ENCODE results near the gene BMP7.

Gene BMP7

DNA sequence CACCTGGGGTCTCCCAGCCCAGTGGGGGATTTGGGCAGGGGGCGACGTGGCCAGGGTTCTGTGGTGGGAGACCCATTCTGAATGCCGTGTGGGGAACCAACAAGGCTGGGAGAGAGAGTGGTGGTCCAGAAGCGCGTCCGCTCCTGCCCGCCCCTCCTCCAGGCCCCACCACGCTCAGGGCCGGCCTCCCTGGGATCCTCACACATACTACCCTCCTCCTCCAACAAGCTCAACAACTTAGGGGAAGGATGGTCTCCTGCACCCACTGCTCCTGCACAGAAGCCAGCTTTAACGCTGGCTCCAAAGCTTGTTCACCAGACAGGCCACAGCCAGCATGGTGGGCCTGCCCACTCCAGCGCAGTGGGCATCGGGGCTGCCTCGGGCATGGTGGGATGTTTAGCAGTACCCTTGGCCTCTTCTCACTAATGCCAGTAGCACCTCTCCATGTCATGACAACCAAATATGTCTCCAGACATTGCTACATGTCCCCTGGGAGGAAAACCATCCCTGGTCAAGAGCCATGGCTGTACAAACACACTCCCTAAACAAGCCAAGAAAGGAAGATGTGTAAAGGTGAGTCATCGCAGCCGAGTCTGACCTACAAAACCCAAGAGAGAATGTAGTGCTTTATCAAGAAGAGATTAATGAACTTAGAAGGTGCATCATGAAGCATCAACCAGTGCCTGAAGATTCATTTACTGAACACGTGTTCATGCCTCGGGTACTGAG lies 75.7 kb downstream of the BMP7 start:
- intact Hi-C loops (cut with DNase I), result no loop called here
- DNase-seq, result no peak

DNA sequence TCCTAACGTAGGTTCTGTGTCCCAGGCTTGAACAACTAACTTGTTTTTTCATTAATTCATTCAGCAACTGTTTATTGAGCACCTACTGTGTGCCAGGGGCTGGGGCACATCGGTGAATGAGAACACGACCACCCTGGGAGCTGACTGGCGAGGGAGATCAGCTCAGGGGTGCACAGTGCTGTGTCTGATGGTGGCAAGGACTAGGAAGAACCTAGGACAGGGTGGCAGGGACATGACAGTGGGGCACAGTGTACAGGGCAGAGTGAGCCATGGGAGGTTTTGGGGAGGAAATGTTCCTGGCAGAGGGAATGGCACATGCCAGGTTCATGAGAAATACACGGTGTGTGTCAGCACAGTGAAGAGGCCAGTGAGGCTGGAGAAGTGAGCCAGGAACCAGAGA lies 76.7 kb downstream of the BMP7 start:
- DNase-seq, result no peak
- intact Hi-C loops (cut with DNase I), result no loop called here

DNA sequence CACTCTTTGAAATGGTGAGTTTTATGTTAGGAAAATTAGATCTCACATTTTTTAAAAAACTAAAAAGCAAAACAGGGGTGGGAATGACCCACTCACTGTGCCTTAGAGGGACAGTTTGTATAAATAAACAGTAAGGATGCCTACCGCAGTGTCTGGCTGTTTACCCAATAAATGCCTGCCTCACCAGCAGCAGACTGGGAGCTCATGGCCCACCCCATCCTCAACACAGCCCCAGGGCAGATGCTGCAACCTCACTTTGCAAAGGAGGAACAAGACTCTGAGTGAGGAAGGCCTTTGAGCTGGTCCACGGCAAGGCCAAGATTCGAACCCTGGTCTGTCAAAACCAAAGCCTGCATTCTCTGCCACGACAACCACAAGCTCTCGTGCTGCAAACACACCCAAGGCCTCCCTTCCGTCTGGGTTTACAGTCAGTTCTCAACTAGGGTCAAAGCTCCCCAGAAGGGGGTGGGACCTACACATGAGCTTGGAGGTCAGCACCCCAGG lies 77.8 kb downstream of the BMP7 start:
- no peak for DNase-seq
- intact Hi-C loops (cut with DNase I), result no loop called here

DNA sequence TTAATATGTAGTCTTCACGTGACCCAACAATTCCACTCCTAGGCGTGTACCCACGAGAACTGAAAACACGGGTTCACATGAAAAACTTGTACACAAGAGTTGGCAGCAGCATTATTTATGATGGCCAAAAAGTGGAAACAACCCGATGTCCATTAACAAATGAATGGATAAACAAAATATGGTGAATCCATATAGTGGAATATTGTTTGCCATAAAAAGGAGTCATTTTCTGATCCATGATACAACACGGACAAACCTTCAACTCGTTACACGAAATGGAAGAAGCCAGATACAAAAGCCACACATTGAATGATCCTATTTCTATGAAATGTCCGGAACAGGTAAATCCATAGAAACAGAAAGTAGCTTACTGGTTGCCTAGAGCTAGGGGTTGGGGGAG lies 78.4 kb downstream of the BMP7 start:
- intact Hi-C loops (cut with DNase I), result no loop called here
- DNase-seq, result no peak

DNA sequence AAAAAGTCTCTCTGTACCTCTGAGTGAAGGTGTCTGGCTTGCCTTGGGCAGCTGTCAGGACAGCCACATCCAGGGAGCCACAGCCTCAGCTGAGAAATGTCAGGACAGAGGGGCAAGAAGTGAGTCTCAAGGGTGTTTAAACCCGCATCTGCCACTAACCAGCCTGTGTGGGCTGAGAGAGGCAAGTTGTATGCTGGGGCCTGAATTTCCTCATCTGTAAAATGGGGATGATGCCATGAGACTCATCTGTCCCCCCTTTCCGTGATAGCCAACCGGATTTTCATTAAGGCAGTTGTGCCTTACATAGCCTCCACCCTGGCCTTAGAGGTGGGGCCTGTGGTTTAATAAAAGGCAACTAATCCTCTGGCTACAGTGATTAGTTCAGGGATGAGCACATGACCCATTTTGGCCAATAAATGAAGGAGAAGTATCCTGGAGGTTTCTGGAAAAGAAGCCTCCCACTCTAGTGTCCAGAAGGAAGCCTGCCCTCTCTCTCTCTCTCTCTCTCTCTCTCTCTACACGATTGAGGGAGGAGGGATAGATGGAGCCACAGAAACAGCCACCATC lies 79.3 kb downstream of the BMP7 start:
- DNase-seq, result no peak
- intact Hi-C loops (cut with DNase I), result no loop called here

DNA sequence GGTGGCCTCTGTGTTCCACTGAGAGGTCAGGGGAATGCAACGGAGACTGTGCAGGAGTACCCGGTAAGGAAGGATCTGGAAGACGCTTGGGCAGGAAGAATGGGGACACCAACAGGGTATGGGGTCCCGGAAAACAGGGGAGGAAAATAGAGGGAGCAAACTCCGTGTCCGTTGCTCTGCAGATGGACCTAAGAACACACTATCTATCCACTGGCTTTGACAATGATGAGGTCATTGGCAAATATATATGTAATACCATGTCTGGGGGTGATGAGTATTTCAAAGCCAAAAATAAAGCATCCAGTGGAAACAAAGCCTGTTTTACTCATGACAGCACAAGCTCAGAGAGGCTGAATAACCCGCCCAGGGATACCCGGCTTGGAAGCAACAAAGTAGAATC lies 80.2 kb downstream of the BMP7 start:
- intact Hi-C loops (cut with DNase I), result no loop called here
- DNase-seq, result no peak

DNA sequence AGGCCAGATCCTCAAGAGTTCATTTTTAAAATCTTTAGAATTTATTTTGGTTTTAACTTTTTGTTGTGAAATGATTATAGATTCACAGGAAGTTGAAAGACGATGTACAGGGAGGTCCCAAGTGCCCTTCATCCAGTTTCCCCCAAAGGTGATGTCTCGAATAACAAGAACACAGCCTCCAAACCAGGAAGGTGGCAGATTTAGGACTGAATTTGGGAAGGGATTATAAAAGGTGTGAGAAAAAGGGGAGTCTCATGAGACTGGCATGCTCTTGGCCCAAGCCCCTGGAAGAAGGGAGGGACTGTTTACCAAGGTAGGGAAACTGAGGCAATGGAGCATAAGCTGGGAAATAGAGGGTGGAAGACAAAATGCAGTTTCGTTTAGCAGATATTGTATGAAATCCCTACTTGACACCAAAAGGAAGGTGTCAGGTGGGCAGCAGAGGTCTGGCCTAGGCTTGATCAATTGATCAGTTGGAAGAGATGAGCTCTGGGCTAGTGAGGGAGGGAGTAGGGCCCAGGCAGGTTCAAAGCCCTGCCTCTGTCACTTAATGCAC lies 81.2 kb downstream of the BMP7 start:
- intact Hi-C loops (cut with DNase I), result no loop called here
- DNase-seq, result no peak

DNA sequence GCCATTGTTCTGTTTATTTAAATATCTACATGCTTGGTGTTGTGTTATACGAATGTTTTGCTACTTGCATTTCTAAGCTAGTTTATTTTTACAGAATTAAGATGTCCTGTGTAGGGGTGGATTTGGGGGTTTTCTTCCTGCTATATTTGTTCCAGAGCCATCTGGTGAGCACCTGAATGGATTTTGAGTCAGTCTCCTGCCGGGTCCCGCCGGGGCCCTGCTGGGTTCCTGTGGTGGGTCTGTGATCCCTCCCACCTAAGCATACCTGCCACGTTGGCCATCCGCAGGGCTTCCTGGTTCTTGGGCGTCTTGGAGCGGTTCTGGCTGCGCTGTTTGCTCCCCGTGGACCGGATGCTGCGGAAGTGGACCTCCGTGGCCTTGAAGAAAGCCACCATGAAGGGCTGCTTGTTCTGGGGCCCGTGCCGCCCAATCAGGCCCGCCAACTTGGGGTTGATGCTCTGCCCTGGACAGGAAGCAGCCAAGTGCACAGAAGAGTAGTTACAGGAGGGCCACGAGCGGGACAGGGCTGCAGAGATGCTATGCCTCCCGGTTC lies 82.9 kb downstream of the BMP7 start:
- intact Hi-C loops (cut with DNase I), result no loop called here
- DNase-seq, result no peak

DNA sequence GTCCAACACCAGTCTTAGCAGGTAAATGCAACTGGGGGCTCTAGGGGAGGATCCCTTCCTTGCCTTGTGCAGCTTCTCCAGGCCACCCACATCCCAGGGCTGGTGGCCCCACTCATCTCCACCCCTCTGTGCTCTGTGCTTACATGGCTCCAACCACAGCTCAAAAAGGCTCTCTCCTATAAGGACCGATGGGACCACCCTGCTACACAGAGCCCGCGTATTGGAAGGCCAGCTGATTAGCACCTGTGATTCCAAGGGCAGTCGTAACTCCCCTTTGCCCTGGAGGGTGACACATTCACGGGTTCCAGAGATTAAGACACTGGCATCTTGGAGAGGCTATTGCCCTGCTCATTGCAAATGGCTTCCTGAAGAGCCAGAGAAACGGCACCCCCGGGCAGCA lies 84.8 kb downstream of the BMP7 start:
- no peak for DNase-seq
- intact Hi-C loops (cut with DNase I), result no loop called here

DNA sequence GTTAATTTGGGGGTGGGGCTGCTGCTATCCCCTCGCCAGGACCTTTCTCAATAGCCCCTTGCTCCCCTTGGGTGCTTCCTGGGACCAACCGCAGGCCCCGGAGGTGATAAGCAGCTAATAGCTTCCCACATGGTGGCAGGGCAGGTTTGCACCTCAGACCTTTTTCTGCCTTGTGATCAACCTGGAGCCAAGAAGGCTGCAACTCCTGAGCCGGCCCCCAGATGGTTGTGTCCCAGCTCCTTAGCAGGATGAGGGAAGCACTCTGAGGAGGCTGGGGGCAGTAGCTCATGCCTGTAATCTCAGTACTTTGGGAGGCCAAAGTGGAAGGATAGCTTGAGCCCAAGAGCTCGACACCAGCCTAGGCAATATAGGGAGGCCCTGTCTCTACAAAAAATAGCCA lies 85.5 kb downstream of the BMP7 start:
- intact Hi-C loops (cut with DNase I), result no loop called here
- DNase-seq, result no peak

DNA sequence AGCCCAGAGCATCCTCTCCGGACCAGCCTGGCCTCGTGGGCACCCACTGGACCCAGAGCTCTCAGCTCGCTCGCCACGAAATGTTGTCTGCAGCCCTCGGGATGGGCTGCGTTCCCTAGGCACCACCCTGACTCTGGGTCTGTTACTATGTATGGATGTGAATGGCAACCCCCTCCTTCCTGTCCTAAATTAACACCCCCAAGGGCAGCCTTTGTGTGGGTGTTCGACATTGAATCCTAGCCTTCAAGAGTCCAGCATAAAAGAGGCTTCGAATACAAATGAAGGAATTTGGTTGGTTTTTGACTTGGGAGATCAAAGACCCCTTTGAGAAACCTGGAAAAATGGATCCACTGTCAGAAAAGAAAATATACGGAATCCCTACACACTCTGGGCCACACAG lies 86.1 kb downstream of the BMP7 start:
- intact Hi-C loops (cut with DNase I), result no loop called here
- no peak for DNase-seq

DNA sequence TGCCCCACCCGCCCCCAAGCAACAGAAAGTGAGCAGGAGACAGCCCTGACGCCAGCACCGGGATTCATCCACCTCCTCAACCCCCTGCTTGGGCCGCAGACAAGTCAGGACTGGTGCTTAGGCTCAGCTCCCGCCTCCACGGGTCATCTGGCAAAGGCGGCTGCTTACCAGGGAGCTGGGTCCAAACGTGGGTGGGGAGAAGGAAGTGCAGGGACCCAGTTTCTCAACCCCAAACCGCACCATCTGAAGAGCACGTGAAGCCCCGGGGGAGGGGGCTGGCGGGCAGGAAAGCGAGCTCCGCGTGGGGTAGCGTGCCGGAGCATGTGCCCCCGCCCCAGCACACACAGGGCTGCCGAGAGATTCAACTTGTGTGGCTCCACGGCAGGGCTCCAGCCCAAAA lies 87.2 kb downstream of the BMP7 start:
- DNase-seq, result no peak
- intact Hi-C loops (cut with DNase I), result no loop called here

DNA sequence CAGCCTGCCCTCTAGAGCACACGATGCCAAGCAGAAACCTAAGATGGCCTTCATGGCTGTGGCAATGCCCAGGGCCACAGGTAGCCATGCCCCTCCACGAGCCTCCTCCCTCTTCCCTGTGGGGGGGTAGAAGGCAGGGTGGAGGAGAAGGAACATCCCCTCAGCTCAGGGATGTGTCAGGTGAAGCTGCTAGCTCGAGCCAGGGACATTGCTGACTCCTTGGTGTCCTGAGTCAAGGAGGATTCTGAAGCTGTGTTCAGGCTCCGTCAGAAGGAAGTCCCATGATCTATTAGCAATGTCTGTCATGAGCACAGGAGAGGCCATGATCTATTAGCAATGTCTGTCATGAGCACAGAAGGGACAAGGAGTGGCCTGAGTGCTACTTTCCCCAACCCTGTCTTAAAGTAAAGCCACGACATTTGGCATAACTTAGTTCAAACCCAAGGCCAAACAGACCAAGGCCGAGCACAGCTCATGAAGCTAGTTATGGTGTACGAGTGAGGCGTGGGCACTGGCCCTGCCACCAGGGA lies 87.8 kb downstream of the BMP7 start:
- DNase-seq, result no peak
- intact Hi-C loops (cut with DNase I), result no loop called here

DNA sequence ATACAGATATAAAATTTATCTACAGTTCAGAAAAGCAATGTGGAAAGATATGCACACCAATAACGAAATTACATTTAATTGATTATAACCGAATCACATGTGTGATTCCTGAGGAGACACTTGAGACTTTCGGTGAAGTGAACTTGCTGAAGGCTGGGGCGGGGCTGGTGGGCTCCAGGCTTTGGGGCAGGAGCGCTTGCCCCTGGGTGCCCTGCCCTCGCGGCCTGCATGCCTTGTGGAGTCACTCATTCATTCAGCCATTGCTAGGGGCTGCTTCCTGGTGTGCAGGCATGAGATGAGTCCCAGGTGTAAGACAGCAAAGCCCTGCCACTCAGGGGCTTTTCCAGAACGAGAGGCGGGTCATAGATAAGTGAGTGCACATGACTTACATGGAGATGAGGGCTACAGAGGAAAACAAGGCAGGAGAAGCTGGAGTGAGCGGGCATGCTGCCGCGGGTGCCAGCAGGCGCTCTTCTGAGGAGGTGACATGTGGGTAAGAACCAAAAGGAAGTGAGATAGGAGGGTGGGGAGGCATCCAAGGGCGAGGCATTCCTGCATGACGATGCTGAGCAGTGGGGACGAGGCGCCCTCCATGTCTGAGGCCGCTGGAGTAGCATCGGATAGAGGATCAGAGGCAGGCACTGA lies 88.7 kb downstream of the BMP7 start:
- DNase-seq, result no peak
- intact Hi-C loops (cut with DNase I), result no loop called here

DNA sequence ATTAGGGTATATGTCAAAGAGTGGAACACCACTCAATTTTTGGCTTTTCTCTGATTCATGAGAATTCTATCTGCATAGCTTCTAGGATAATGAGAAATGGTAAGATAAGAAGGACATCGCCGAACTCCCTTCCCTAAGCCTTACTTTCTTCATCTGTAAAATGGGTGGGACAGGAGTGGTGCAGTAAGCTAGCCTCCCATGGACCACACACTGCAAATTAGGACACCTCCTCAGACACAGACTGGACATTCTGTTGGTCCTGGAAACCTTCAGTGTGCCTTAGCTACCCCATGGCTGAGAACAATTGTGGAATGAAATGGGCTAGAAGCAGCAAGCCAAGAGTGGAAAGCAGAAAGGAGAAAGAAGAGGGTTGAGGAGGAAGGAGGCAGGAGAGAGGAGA lies 89.6 kb downstream of the BMP7 start:
- intact Hi-C loops (cut with DNase I), result no loop called here

DNA sequence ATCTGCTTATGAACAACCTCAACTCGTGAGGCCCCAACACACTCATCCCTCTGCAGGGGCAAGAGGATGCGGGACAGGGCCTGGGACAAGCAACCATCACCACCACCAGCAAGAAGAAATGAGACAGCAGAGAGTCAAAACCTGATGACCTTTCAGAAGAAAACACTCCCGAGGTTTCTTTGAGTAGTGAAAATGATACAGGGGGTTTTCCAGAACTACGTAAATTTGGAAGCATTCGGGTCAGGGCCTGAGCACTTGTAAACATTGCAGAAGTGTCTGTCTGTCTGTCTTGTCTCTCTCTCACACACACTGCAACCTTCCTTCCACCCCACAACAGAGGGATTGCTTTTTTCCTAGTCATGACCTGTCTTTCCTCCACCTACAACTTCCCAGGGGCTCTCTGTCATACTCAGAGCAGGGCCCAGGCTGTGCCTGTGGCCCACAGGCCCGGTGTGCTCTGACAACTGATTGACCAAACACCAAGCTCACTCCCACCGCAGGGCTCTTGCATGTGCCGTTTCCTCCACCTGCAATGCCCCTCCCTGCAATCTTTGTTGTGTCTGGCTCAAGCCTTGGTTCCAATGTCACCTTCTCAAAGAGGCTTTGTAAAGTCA lies 90.9 kb downstream of the BMP7 start:
- intact Hi-C loops (cut with DNase I), result no loop called here
- no peak for DNase-seq

More for the DNA sequence above, 89.6 kb downstream of the BMP7 start:
- no peak for DNase-seq

DNA sequence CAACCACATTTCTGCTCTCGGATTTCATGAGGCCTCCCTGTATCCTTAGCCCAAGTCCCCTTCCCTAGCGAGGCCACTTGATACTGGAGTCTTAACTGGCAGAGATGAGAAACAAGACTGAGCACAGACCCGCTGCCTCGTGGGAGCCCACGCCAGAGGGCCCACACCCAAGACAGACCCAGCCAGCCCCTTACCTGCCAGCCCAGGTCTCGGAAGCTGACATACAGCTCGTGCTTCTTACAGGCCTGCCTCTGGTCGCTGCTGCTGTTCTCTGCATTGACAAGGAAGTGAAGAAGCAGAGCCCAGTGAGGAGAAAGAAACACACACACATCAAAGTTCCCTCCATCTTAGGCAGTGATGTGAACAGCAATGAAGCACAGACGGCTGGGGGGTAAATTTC lies 91.7 kb downstream of the BMP7 start:
- intact Hi-C loops (cut with DNase I), result no loop called here
- DNase-seq, result no peak

DNA sequence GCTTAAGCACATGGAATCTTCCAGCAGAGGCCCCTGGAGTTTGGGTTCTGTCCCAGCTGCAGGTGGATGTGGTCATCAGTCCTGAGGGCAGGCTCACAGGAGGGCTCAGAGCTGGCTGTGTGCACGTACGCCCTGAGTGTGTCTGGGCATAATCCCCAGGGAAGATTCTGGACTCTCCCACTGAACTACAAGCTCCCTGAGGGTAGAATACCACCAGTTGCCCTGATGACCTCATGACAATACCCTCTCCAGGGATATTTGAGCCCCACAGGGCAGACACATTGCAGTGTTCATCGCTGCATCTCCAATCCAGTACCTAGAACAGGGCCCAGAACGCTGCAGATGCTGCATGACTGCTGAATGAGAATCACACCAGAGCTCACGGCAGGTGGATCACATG lies 92.5 kb downstream of the BMP7 start:
- intact Hi-C loops (cut with DNase I), result no loop called here

DNA sequence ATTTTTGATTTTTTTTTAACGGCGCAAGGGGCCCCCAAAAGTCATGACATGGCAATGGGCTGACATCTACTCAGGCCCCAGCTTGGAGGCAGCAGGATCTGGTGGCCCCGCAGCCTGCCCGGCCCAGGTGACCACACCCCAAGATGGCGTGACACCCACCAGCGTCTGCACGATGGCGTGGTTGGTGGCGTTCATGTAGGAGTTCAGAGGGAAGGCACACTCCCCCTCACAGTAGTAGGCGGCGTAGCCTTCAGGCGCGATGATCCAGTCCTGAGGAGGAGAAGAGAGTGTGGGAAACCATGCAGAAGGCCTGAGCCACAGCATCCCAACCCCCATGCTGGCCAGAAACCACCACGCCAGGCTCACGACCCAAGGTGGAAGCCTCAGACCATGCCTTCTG lies 93.4 kb downstream of the BMP7 start:
- DNase-seq, result no peak
- intact Hi-C loops (cut with DNase I), result no loop called here

More for the DNA sequence above, 92.5 kb downstream of the BMP7 start:
- DNase-seq, result no peak

All from head of caudate nucleus (tissue), 42 donors.